Stimulated activated naive CD4-positive, alpha-beta T cell treated with Interleukin-2 at 50 U/mL for 16 hours (primary cell): Measurements from ENCODE around the gene ALG8.
"Not testable (repeated sequence)": the region's sequence is repeated elsewhere in the genome, so short reads cannot be mapped to it uniquely, and the experiment has no call there.

Experiments
- DNase-seq: peaks from one replicate; lab custom pipeline; 2025; lab: John Stamatoyannopoulos, UW

The ALG8 gene

DNA sequence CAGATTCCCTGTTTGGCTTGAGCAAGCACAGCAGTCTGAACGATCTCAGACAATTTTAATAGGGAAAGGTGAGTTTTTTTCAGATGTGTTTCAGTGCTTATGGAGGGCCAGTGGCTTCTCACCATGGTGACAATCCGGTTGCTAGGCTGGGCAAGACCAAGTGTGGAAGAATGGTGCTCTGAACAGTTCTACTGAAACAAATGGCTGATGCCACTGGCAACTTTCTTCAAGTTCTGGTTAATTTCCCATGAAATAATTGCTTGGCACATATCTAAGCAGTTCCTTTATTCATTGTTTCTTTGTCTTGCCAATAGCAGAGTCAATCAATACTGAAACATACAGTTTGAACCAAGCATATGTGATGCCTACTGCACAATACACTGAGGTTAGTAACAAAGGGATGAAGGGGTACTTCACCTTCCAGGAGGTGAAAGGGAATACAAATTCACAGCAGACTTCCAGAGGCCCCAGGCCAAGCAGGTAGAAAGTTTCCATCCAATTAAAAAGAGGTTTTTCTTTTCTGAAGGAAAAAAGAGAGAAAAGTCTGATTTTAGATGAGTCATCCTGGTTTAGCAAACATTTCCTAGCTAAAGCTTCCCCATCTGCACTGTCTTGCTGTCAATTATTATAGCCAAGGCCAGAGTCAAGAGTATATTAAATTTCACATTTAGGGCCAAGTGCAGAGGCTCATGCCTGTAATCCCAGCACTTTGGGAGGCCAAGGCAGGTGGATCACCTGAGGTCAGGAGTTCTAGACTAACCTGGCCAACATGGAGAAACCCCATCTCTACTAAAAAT lies 38.6 kb downstream of the ALG8 start:
- DNase-seq, result no peak

DNA sequence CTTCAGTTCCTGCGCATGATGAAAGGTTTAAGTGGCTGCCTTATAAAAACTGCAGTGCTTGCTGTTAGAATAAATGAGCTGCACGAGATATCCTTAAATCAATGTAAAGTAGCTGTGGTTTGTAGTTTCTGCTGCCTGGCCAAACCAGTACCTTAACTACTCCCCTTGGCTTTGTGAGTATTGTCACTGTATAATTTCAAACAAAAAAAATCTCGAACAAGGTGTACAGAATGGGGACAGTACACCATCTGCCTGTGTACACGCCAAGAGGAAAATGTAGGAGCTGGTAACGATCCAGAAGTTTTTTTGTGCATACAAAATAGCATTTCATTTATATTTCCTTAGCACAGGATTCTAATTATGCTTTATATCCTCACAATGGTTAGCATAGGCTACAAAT lies 39.2 kb downstream of the ALG8 start:
- DNase-seq, result no peak

DNA sequence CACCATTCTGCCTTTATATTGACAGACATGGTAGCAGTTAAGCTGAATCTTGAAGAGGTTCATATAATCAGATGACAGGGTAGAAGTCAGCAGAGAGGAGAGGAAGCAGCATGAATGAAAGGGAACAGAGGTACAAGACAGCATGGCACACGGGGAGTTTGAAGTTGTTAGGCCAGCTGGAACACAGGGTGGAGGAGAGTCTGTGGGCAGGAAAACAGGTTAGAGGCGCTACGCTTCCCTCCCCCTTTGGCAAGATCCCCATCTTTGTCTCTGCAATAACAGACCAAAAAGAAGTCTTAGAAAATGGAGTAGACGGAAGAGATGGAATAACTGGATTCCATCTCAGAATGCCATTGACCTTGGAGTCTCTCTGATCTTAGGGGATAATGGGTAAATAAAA lies 39.8 kb downstream of the ALG8 start:
- DNase-seq, result no peak

DNA sequence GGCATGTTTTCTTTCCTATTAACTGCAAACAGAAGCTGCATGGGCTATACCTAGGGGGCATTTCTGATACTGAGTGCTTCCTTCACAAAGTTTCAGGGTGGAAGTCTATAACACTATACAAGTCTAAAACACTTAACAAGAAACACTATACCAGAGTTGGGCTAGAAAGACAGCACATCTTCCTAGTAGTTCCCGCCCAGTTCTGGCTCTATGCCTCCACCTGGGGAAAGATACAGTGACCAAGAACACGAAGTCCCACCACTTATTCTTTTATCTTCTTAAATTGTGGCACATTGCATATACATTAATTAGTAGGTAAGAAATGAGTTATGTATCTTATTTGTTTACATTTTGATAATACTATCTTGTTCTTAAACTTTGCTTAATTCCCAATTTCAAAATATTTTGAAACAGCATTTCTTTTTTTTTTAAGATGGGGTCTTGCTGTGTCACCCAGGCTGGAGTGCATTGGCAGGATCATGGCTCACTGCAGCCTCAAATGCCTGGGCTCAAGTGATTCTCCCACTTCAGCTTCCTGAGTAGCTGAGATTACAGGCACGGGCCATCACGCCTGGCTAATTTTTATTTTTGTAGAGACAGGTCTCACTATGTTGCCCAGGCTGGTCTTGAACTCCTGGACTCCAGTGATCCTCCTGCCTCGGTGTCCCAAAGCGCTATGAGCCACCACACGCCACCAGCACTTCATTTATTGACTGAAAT lies 41.6 kb downstream of the ALG8 start:
- DNase-seq, result no peak

DNA sequence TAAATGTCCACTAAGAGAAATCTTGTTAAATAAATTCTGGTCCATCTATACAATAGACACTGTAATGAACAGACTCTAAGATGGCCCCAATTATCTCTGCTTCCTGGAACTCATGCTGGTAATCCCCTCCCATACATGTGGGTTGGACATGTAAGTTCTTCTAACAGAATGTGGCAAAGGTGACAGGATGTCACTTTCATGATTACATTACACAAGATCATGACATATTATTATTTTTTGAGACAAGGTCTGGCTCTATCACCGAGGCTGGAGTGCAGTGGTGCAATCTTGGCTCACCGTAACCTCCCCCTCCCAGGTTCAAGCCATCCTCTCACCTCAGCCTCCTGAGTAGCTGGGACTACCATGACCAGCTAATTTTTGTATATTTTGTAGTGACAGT lies 45.2 kb downstream of the ALG8 start:
- DNase-seq, result no peak

DNA sequence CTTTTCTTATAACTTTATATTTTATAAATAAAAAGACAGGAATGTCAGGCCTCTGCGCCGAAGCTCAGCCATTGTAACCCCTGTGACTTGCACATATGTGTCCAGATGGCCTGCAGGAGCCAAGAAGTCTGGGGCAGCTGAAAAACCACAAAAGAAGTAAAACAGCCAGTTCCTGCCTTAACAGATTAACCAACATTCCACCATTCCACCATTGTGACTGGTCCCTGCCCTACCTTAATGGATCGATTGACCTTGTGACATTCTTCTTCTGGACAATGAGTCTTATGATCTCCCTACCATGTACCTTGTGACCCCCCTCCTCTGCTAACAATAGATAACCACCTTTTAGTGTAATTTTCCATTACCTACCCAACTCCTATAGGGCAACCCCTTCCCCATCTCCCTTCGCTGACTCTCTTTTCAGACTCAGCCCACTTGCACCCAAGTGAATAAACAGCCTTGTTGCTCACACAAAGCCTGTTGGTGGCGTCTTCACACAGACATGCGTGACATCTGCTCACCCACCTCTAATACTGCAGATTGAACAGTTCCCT lies 52.8 kb downstream of the ALG8 start:
- DNase-seq, result not testable (repeated sequence)

DNA sequence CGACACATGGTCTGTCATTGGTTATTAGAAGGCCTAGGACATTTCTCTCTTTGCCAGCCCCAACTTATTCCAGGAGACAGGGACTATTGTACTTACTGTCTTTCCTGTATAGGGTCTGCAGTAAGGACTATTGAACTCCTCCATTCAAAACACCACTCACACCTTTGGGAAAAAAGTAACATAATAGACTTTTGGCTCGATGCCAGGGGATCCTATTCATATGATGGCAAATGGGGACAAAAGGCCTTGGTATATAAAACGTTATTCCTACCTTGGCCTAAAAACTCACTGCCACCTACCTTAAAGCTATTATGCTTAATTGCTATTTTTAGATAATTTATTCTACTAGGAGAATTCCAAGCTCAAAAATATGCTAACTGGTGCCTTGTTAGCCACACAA lies 53.5 kb downstream of the ALG8 start:
- no peak for DNase-seq

DNA sequence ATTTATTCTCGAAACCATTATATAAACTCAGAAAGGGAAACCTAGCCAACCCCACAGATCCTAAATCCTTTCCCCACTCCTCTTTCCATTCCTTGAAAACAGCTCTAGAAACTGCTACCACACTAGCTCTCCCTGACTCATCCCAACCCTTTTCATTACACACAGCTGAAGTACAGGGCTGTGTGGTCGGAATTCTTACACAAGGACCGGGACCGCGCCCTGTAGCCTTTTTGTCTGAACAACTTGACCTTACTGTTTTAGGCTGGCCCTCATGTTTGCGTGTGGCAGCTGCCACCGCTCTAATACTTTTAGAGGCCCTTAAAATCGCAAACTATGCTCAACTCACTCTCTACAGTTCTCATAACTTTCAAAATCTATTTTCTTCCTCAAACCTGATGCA lies 54.9 kb downstream of the ALG8 start:
- DNase-seq, result not testable (repeated sequence)

DNA sequence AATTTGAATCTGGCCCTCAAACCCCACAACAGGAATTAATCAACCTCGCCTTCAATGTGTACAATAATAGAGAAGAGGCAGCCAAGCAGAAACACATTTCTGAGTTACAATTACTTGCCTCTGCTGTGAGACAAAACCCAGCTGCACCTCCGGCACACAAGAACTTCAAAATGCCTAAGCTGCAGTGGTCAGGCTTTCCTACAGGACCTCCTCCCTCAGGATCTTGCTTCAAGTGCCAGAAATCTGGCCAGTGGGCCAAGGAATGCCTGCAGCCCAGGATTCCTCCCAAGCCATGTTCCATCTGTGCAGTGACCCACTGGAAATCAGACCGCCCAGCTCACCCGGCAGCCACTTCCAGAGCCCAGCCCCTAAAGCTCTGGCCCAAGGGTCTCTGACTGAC lies 56.4 kb downstream of the ALG8 start:
- DNase-seq, result no peak

DNA sequence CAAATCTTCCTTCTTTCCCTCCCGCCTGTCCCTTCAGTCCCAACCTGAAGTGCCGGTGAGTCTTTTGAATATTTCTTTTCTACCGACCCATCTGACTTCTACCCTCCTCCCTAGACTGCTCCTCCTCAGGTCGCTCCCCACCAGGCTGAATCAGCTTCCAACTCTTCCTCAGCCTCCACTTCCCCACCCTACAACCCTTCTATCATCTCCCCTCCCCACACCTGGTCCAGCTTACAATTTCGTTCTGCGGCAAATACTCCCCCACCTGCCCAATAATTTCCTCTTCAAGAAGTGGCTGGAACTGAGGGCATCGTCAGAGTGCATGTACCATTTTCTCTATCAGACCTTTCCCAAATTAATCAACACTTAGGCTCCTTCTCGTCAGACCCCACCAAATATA lies 57.3 kb downstream of the ALG8 start:
- no peak for DNase-seq

DNA sequence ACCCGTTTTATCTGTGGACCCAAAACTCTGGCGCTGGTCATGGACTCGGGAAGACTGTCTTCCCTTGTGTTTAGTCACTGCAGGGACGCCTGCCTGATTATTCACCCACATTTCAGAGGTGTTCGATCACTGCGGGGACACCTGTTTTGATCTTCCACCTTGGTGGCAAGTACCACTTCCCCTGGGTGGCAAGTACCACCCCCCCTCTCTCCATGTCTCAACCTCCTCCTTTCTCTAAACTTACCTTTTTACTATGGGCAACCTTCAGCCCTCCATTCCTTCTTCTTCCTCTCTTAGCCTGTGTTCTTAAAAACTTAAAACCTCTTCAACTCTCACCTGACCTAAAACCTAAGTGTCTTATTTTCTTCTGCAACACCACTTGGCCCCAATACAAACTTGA lies 57.8 kb downstream of the ALG8 start:
- DNase-seq, result no peak

DNA sequence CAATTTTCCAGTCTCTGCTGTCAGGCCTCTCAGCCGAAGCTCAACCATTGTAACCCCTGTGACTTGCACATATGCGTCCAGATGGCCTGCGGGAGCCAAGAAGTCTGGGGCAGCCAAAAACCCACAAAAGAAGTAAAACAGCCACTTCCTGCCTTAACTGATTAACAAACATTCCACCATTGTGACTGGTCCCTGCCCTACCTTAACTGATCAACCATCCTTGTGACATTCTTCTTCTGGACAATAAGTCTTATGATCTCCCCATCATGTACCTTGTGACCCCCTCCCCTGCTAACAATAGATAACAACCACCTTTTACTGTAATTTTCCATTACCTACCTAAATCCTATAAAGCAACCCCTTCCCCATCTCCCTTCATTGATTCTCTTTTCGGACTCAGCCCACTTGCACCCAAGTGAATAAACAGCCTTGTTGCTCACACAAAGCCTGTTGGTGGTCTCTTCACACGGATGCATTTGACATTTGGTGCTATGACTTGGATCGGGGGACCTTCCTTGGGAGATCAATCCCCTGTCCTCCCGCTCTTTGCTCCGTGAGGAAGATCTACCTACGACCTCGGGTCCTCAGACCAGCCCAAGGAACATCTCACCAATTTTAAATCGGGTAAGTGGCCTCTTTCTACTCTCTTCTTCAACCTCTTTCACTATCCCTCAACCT lies 58.5 kb downstream of the ALG8 start:
- DNase-seq, result no peak

DNA sequence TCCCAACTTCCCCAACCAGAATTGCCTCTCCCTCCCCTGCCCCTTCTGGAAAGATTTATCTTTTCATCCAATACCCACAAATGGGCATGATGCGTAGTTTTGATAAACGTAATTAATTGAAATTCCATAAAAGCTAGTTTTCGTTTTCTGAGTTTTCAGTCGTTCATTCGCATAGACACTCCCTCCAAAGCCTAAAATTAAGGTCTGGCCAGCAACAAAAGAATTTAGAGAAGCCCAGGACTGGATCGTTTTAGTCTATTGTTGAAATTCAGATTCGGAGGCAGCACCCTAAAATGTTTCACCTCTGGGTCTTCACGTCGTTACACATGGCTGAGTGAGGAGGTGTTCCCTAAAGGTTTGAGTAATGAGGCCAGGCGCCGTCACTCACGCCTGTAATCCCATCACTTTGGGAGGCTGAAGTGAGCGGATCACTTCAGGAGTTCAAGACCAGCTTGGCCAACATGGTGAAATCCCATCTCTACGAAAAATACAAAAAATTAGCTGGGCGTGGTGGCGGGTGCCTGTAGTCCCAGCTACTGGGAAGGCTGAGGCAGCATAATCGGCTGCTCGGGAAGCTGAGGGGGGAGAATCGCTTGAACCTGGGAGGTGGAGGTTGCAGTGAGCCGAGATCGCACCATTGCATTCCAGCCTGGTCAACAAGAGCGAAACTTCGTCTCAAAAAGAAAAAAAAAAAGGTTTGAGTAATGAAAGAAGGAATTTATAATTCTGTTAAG lies 59.2 kb downstream of the ALG8 start:
- no peak for DNase-seq

DNA sequence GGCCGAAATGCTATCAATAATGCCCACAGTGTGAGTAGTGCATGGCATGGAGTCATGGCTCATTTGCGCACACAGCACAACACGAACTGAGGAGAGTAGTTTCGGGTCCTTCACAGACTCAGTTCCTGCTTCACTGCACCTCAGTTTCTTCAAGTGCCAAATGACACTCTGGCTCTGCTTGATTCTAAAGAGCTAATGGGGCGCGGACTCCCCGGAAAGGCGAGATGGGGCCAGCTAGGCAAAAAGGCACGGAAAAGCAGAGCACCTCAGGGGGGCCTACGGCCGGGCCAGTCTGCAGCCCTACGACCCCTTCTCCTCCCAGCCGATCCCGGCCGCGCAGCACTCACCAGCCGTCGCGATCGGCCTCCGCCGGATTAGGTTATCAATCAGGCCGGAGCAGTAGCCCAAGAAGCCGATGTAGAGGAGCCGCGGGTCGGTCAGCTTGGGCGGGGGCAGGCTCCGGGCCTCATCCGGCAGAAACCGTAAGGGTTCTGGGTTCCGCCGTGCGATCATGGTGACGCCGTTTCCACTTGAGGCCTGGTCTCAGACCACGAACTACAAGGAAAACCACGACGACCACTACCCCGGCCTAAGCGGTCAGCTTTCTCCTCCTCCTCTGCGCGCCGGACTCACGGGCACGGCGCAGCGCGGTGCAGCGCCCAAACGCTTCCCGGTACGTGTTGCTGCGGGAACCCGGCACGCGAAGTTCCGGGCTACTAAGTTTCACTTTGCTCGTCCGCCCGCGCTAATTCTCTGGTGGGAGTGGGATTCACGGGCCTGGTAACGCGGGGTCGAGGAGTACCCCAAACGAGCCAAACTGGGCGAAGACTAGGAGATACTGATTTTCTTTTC lies 60.0 kb downstream of the ALG8 start, which contains the start of gene NDUFC2:
TSS of gene NDUFC2 (minus strand) at position 631 of the 852 bp plus-strand sequence. CDS start at position 513, 118 bp downstream.
- peak; percentile 55 for DNase-seq

DNA sequence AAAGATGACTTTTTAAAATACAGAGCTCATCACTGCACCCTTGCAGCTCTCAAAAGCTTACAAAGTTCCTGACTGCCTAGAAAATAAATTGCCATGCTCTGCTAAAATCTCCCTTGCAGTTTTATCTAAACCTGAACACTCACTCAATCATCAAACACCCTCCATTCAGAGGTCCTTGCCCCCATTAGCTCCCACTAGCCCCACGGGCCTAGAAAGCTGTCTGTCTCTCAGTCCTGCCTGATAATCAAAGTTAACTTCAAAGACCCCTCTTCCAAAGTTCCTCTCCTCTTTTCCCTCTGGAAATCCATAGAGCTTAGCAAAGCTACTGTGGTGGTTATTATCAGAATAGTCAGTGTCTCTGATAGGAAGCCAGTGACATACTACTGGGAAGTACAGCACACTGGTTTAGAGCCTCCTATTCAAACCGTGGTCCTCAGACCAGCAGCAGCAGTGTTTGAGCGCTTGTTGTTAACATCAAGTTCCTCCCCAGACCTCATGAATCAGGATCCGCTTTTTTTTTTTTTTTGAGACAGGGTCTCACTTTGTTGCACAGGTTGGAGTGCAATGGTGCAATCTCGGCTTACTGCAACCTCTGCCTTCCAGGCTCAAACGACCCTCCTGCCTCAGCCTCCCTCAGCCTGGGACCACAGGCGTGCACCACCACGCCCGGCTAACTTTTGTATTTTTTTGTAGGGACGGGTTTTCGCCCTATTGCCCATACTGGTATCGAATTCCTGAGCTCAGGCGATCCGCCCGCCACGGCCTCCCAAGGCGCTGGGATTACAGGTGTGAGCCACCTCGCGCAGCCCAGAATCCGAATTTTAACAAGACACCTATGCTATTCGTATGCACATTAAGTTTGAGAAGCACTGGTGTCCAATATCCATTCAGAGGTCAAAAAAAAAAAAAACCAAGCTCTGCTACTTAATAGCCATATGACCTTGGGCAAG lies 60.9 kb downstream of the ALG8 start:
- DNase-seq, result no peak

DNA sequence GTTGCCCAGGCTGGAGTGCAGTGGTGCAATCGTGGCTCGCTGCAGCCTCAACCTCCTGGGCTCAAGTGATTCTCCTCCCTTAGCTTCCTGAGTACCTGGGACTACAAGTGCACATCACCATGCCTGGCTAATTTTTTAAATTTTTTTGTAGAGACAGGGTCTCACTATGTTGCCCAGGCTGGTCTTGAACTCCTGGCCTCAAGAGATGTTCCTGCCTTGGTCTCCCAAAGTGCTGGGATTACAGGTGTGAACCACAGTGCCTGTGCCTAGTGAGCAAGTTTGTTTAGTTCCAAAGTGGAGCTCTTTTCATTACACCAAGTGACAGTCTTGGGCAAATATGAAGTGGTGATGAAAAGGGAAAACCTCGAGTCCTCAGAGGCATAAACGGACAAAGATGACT lies 61.8 kb downstream of the ALG8 start:
- not testable (repeated sequence) for DNase-seq

DNA sequence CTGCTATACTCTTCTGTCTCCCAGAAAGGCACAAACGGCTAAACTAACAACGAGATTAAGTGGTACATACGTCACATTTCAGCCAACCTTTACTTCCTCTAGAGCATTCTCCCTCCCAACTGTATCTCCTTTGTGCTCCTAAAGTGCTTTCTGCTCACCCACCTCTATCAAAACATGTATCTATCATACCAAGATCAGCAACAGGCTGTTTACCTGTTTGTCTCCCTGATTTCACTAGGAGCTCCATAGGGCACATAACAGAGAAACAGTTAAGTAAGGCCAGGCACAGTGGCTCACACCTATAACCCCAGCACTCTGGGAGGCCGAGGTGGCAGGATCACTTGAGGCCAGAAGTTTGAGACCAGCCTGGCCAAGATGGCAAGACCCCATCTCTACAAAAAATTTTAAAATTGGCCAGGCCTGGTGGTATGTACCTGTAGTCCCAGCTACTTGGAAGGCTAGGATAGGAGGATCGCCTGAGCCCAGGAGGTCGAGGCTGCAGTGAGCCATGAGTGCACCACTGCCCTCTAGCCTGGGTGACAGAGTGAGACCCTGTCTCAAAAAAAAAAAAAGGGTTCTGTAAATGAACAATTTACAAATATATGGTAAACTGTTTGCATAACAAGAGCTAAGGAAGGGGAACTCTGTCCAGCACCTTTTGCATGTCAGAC lies 62.6 kb downstream of the ALG8 start:
- DNase-seq, result no peak

DNA sequence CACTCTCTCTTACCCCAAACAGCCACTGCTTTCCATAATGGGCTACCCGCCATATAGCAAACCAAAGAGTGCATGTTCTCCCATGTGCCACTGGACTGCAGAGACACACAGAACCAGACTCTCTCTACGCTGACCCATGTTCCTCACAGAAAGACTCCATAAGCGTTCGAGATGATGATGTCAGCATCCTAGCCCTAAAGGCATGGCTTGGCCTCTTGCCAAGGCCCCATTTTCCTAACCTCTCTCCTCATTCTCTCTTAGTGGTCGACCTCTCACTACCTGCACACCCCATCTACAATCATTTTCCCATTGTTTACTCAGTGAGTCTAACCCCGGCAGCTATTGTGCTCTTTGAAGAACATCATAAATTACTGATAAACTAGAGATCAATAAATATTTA lies 64.7 kb downstream of the ALG8 start:
- no peak for DNase-seq

DNA sequence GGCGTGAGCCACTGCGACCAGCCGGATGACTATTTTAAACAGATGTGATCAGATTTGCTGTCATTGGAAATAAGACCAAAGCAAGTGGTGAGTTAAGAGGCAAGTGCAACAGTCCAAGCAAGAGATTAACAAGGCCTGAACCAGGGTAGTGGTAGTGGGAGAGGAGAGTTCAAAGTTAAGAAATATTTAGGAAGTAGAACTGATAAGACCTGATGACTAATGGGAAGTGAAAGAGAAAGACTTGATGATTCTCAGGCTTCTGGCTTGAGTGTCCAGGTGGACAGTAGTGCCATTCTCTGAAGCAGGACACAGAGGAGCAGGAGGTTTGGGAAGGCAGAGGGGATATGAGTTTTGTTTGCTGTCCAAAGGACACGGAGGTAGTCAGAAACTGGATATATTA lies 67.0 kb downstream of the ALG8 start:
- no peak for DNase-seq
